Keratinocyte (primary cell): ENCODE data around the gene RUNX1. TPM values are rescaled to one million over a fixed set of nuclear protein-coding genes. Genes with fewer than 3 reads are reported as not detected.

ENCODE experiments used
- DNase-seq: peaks from one replicate; pipeline ENCODE4 v3.0.0-alpha.2; 2011; ENCODE audit warnings: low read depth, missing footprints, low spot score
- FAIRE-seq: peaks from 2 replicates; lab custom pipeline; 2011; peaks lifted over from hg19 to GRCh38; lab: Jason Lieb, UNC
- H2AFZ ChIP-seq: 2 replicates; pipeline ENCODE4 v1.6.0; 2012; ENCODE audit warnings: low read length, control low read depth, inconsistent platforms; ENCODE audit not compliant: control insufficient read depth
- H3K27ac ChIP-seq: 2 replicates; pipeline ENCODE4 v1.5.1; 2011; ENCODE audit warnings: low read length; ENCODE audit not compliant: control insufficient read depth, insufficient read depth
- H3K27me3 ChIP-seq: 3 replicates; pipeline ENCODE4 v1.6.0; 2011; ENCODE audit warnings: low read length; ENCODE audit not compliant: control insufficient read depth, insufficient read depth; ENCODE audit errors: extremely low read depth
- H3K36me3 ChIP-seq, 2 experiments: 2 replicates in 1 of 2; 3 replicates in 1 of 2; pipeline ENCODE4 v1.5.1; 2011; ENCODE audit warnings: low read length in 2 of 2, mild to moderate bottlenecking in 1 of 2; ENCODE audit not compliant: control insufficient read depth in 2 of 2, insufficient read depth in 2 of 2; ENCODE audit errors: extremely low read depth in 1 of 2
- H3K4me1 ChIP-seq: 3 replicates; pipeline ENCODE4 v1.5.1; 2011; ENCODE audit warnings: low read length; ENCODE audit not compliant: control insufficient read depth, insufficient read depth; ENCODE audit errors: extremely low read depth
- H3K4me2 ChIP-seq: 3 replicates; pipeline ENCODE4 v1.6.0; 2011; ENCODE audit warnings: low read depth, low read length; ENCODE audit not compliant: control insufficient read depth, insufficient read depth; ENCODE audit errors: extremely low read depth
- H3K4me3 ChIP-seq, 3 experiments: fragments of 200-600 bp in 1 of 3; sonication (generic) in 1 of 3; 2 replicates in 2 of 3; 3 replicates in 1 of 3; pipeline ENCODE4 v1.5.1; 2011 to 2016; ENCODE audit warnings: low read length in 3 of 3, mild to moderate bottlenecking in 3 of 3, control low read depth in 2 of 3, inconsistent platforms in 1 of 3, low read depth in 1 of 3, mixed read lengths in 1 of 3, mixed run types in 1 of 3, moderate library complexity in 1 of 3; ENCODE audit not compliant: control insufficient read depth in 2 of 3, insufficient read depth in 2 of 3; ENCODE audit errors: extremely low read depth in 1 of 3
- H3K79me2 ChIP-seq: 2 replicates; pipeline ENCODE4 v1.6.0; 2012; ENCODE audit warnings: low read length; ENCODE audit not compliant: control insufficient read depth, insufficient read depth
- H3K9ac ChIP-seq: 3 replicates; pipeline ENCODE4 v1.6.0; 2011; ENCODE audit warnings: low read length; ENCODE audit not compliant: control insufficient read depth, insufficient read depth; ENCODE audit errors: extremely low read depth
- H3K9me1 ChIP-seq: 3 replicates; pipeline ENCODE4 v1.6.0; 2011; ENCODE audit warnings: low read length; ENCODE audit not compliant: control insufficient read depth, insufficient read depth; ENCODE audit errors: extremely low read depth
- H3K9me3 ChIP-seq: 2 replicates; pipeline ENCODE4 v1.5.1; 2012; ENCODE audit warnings: low read depth, low read length; ENCODE audit not compliant: control insufficient read depth
- H4K20me1 ChIP-seq: 3 replicates; pipeline ENCODE4 v1.6.0; 2011; ENCODE audit warnings: low read length; ENCODE audit not compliant: control insufficient read depth, insufficient read depth; ENCODE audit errors: extremely low read depth
- EZH2 ChIP-seq: IDR thresholded peaks from one replicate; pipeline ENCODE4 v1.6.1; 2012; ENCODE audit warnings: inconsistent platforms, mild to moderate bottlenecking, low read length, moderate library complexity
- dilution Hi-C: fragments of 300-500 bp; cut with MboI; formaldehyde crosslinking; loops from one replicate; pipeline ENCODE4 v1.7.0; 2020; ENCODE audit warnings: low sequenced_read_pairs; ENCODE audit not compliant: extremely low pct_ligation_motif_present
- polyA plus RNA-seq, 5 experiments: library from polyadenylated mRNA; depleted of rRNA in 3 of 5; stranded (reverse) in 3 of 5; stranded (forward) in 1 of 5; unstranded in 1 of 5; fragments of >200 nt; gene quantifications; 1 replicate in 1 of 5; 2 replicates in 3 of 5; 3 replicates in 1 of 5; pipeline versions ENCODE4 v1.2.1 to v1.2.3, GENCODE V29; 2011 to 2012; ENCODE audit warnings: missing spikeins in 2 of 5, low read depth in 1 of 5, low replicate concordance in 1 of 5
- TF ChIP-seq, protein P1 (sequence below), 3 experiments: IDR thresholded peaks in 1 of 3; conservative IDR thresholded peaks in 1 of 3; optimal IDR thresholded peaks in 1 of 3; 2 replicates in 2 of 3; 3 replicates in 1 of 3; pipeline versions ENCODE3 to v1.5.1; 2011; ENCODE audit warnings: low read length in 3 of 3, mild to moderate bottlenecking in 3 of 3, moderate library complexity in 2 of 3, control low read depth in 1 of 3, inconsistent platforms in 1 of 3; ENCODE audit not compliant: insufficient read depth in 2 of 3; ENCODE audit errors: extremely low read depth in 1 of 3

RUNX1 gene
- polyA plus RNA-seq, 1 donor (not counting 4 experiments of a cell fraction or from before 2014, with no cell fraction given): 44.9 TPM

- DNase-seq (no peak), FAIRE-seq (no peak)
- H2AFZ ChIP-seq: no peak overlapping the region
- H3K4me1 ChIP-seq: peaks cover 20% of the 10 kb centered on the region
- H3K36me3 ChIP-seq: no peaks in the 10 kb centered on the region
- H3K4me2 ChIP-seq: no peak overlapping the region
- H3K27ac ChIP-seq: no peak overlapping the region
- no peaks in the 10 kb centered on the region for H3K79me2 ChIP-seq
- H3K9me1 ChIP-seq: no peaks in the 10 kb centered on the region
- H4K20me1 ChIP-seq: no peaks in the 10 kb centered on the region
- H3K9me3 ChIP-seq: no peaks in the 10 kb centered on the region
- H3K4me3 ChIP-seq: no peak overlapping the region
- H3K27me3 ChIP-seq: no peaks in the 10 kb centered on the region
- dilution Hi-C loops: no loop called here
- TF ChIP-seq, protein P1, sequence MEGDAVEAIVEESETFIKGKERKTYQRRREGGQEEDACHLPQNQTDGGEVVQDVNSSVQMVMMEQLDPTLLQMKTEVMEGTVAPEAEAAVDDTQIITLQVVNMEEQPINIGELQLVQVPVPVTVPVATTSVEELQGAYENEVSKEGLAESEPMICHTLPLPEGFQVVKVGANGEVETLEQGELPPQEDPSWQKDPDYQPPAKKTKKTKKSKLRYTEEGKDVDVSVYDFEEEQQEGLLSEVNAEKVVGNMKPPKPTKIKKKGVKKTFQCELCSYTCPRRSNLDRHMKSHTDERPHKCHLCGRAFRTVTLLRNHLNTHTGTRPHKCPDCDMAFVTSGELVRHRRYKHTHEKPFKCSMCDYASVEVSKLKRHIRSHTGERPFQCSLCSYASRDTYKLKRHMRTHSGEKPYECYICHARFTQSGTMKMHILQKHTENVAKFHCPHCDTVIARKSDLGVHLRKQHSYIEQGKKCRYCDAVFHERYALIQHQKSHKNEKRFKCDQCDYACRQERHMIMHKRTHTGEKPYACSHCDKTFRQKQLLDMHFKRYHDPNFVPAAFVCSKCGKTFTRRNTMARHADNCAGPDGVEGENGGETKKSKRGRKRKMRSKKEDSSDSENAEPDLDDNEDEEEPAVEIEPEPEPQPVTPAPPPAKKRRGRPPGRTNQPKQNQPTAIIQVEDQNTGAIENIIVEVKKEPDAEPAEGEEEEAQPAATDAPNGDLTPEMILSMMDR (optimal IDR thresholded peaks at IDR 0.05 in 1 of 3, IDR thresholded peaks at IDR 0.05 in 1 of 3, conservative IDR thresholded peaks at IDR 0.05 in 1 of 3; ENCODE audit: extremely low read depth in 1 of 3, insufficient read depth in 2 of 3, low read length in 3 of 3): no peak
- no peak for TF ChIP-seq EZH2
- H3K9ac ChIP-seq: no peak overlapping the region
Measured at GRCh38 chr21:35053356-35054096, 4.4 kb upstream of the RUNX1 start.

- no peaks in the 10 kb centered on the region for H4K20me1 ChIP-seq
- H3K4me3 ChIP-seq: no peak overlapping the region
- H3K79me2 ChIP-seq: no peaks in the 10 kb centered on the region
- H3K27me3 ChIP-seq: no peaks in the 10 kb centered on the region
- no peak for DNase-seq
- H3K36me3 ChIP-seq: no peaks in the 10 kb centered on the region
- H3K4me2 ChIP-seq: no peak overlapping the region
- no peaks in the 10 kb centered on the region for H3K9me1 ChIP-seq
- H2AFZ ChIP-seq: no peak overlapping the region
- FAIRE-seq: no peak
- H3K4me1 ChIP-seq: peaks cover 28% of the 10 kb centered on the region
- H3K9me3 ChIP-seq: no peaks in the 10 kb centered on the region
- dilution Hi-C loops: no loop called here
- no peak overlapping the region for H3K27ac ChIP-seq
- H3K9ac ChIP-seq: no peak overlapping the region
- TF ChIP-seq, protein P1 (optimal IDR thresholded peaks at IDR 0.05 in 1 of 3, IDR thresholded peaks at IDR 0.05 in 1 of 3, conservative IDR thresholded peaks at IDR 0.05 in 1 of 3; ENCODE audit: extremely low read depth in 1 of 3, insufficient read depth in 2 of 3, low read length in 3 of 3): no peak
- TF ChIP-seq EZH2: no peak
Measured at GRCh38 chr21:35052801-35053200, 3.7 kb upstream of the RUNX1 start.
